ENCODE measurements around the gene RBP5.

GRCh38 chr12:7116916-7117315, 11.8 kb downstream of the RBP5 start:
- no peak for TF ChIP-seq POLR2AphosphoS5 (IDR thresholded peaks at IDR 0.05)
- no peak for TF ChIP-seq POLR2A (IDR thresholded peaks at IDR 0.05)
